ENCODE measurements around the gene DNASE2.

Gene DNASE2

DNA sequence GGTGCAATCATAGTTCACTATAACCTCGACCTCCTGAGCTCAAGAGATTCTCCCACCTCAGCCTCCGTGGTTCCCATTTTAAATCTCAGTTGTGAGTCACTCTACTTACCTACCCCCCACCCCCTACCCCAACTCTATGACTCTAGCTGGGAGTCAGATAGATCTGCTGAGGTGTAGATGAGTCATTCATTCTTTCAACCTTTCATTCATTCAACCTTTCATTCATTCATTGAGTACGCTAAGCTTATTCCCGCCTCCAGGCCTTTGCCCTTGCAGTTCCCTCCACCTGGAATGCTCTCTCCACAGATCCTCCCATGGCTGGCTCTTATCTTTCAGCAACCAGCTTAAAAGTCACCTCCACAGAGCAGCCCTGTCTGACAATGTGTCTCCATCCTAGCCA is 44.0 kb downstream of the DNASE2 start:
- ChIA-PET CTCF (interaction anchor here (0.8 to 1.8 kb wide), 9 partner anchors 12 to 79 kb away, joined by 3 to 8 read pairs (median 4); no protein-coding TSS in a partner anchor), POLR2A (interaction anchor here (0.6 kb wide), 2 partner anchors 68 to 282 kb away, joined by 3 read pairs; no protein-coding TSS in a partner anchor)
- TF ChIP-seq CTCF (IDR thresholded peaks at IDR 0.05; ENCODE audit: insufficient read depth, low read length, missing control alignments), result no peak
- no peak overlapping the region for H3K4me3 ChIP-seq (ENCODE audit: low read depth, low read length)
- DNase-seq (ENCODE audit: low read depth, low spot score), result no peak

DNA sequence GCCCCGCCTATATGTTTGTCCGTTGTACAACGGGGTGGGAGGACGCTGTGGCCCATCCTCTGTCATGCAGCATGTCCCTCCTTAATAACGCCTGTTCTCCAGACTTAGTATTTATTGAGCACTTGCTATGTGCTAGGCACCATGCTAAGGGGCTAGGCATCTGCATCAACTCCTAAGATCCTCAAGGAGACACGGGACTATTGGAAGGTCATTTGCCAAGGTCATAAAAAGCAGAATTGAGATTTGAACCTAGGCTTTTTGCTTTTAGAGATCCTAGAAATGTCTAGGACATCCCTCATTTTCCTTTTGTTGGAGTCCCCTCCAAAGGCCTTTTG is 44.8 kb downstream of the DNASE2 start:
- TF ChIP-seq CTCF (IDR thresholded peaks at IDR 0.05; ENCODE audit: insufficient read depth, low read length, missing control alignments), result no peak
- POLR2A ChIA-PET, result no interaction called here
- CTCF ChIA-PET, result interaction anchor here (0.8 to 1.8 kb wide), 7 partner anchors 11 to 79 kb away, joined by 3 to 8 read pairs (median 4); no protein-coding TSS in a partner anchor
- no peak overlapping the region for H3K4me3 ChIP-seq (ENCODE audit: low read depth, low read length)
- DNase-seq (ENCODE audit: low read depth, low spot score), result no peak

- no peak for TF ChIP-seq CTCF (IDR thresholded peaks at IDR 0.05; ENCODE audit: insufficient read depth, low read length, missing control alignments)
- ChIA-PET CTCF (interaction anchor here (0.8 to 1.5 kb wide), 5 partner anchors 9 to 159 kb away, joined by 4 to 6 read pairs (median 4); no protein-coding TSS in a partner anchor), POLR2A (no interaction called here)
- DNase-seq (ENCODE audit: low read depth, low spot score), result no peak
- H3K4me3 ChIP-seq (ENCODE audit: low read depth, low read length), result no peak overlapping the region
Measured at GRCh38 chr19:12834976-12835757, 46.1 kb downstream of the DNASE2 start.

DNA sequence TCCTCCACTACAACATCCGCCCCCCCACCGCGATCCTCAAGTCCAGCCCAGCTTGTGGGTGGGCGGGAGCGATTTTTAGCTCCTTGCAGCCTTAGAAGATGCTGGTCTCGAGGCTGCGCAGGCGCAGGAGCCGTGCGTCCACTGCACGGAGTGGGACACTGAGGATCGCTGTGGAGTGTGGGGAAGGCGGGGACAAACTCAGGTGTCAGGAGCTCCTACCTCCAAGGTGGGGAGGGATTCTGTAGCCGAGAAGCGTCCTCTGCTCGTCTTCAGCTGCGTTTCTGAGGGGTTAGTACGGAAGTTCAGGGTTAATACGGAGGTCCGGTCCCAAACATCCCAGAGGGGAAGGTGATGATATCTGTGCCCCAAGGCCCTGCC is 46.7 kb downstream of the DNASE2 start, which contains the start of gene RTBDN:
TSS of gene RTBDN (minus strand) at position 14 of the 378 bp plus-strand sequence. CDS start 4,600 bp downstream, outside the sequence.
- no peak for DNase-seq (ENCODE audit: low read depth, low spot score)
- no peak for TF ChIP-seq CTCF (IDR thresholded peaks at IDR 0.05; ENCODE audit: insufficient read depth, low read length, missing control alignments)
- POLR2A ChIA-PET, result no interaction called here
- CTCF ChIA-PET, result interaction anchor here (0.7 to 1.5 kb wide), 6 partner anchors 8 to 79 kb away, joined by 3 to 6 read pairs (median 4); no protein-coding TSS in a partner anchor
- H3K4me3 ChIP-seq (ENCODE audit: low read depth, low read length), result peak within 1 kb of the TSS; percentile 52

GRCh38 chr19:12833738-12834565 is 47.3 kb downstream of the DNASE2 start:
- POLR2A ChIA-PET, result no interaction called here
- CTCF ChIA-PET, result interaction anchor here (0.7 to 1.5 kb wide), 6 partner anchors 8 to 78 kb away, joined by 3 to 6 read pairs (median 4); no protein-coding TSS in a partner anchor
- TF ChIP-seq CTCF (IDR thresholded peaks at IDR 0.05; ENCODE audit: insufficient read depth, low read length, missing control alignments), result no peak
- no peak for DNase-seq (ENCODE audit: low read depth, low spot score)
- H3K4me3 ChIP-seq (ENCODE audit: low read depth, low read length), result peak overlapping the region; percentile 52

GRCh38 chr19:12833418-12833737 is 47.9 kb downstream of the DNASE2 start:
- CTCF ChIA-PET, result interaction anchor here (1.4 kb wide), 1 partner anchor 78 kb away, joined by 3 read pairs; no protein-coding TSS in a partner anchor
- POLR2A ChIA-PET, result no interaction called here
- H3K4me3 ChIP-seq (ENCODE audit: low read depth, low read length), result no peak overlapping the region
- no peak for DNase-seq (ENCODE audit: low read depth, low spot score)
- no peak for TF ChIP-seq CTCF (IDR thresholded peaks at IDR 0.05; ENCODE audit: insufficient read depth, low read length, missing control alignments)
